Hepatocyte (in vitro differentiated cells): ENCODE results near the gene LMAN2.

ENCODE experiments used
- EZH2 ChIP-seq: fragments of 200-600 bp; sonication (generic); IDR thresholded peaks from 2 replicates; pipeline ENCODE4 v1.6.1; 2016; ENCODE audit warnings: antibody characterized with exemption, mild to moderate bottlenecking, borderline replicate concordance
- TF ChIP-seq, protein P1 (sequence below): fragments of 200-600 bp; sonication (generic); IDR thresholded peaks from 2 replicates; pipeline ENCODE4 v1.5.1; 2016; ENCODE audit warnings: antibody characterized with exemption, mild to moderate bottlenecking; ENCODE audit not compliant: poor library complexity

GRCh38 chr5:177296581-177296980, 54.9 kb downstream of the LMAN2 start:
- TF ChIP-seq, protein P1, sequence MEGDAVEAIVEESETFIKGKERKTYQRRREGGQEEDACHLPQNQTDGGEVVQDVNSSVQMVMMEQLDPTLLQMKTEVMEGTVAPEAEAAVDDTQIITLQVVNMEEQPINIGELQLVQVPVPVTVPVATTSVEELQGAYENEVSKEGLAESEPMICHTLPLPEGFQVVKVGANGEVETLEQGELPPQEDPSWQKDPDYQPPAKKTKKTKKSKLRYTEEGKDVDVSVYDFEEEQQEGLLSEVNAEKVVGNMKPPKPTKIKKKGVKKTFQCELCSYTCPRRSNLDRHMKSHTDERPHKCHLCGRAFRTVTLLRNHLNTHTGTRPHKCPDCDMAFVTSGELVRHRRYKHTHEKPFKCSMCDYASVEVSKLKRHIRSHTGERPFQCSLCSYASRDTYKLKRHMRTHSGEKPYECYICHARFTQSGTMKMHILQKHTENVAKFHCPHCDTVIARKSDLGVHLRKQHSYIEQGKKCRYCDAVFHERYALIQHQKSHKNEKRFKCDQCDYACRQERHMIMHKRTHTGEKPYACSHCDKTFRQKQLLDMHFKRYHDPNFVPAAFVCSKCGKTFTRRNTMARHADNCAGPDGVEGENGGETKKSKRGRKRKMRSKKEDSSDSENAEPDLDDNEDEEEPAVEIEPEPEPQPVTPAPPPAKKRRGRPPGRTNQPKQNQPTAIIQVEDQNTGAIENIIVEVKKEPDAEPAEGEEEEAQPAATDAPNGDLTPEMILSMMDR = no peak
- no peak for TF ChIP-seq EZH2
